SK-N-SH (cell line): Measurements from ENCODE around the gene STYXL2. TPM values are rescaled to one million over a fixed set of nuclear protein-coding genes. Genes with fewer than 3 reads are reported as not detected.

Experiments used
- CTCF ChIA-PET: fragments of 300-600, 350-600 bp; formaldehyde crosslinking; extraction: SDS; loops from one replicate; lab custom pipeline; 2021; lab: Yijun Ruan, JAX
- POLR2A ChIA-PET: fragments of 350-600 bp; sonication (Branson Sonifier 250); formaldehyde crosslinking; extraction: SDS; loops from one replicate; lab custom pipeline; 2020; ENCODE audit warnings: antibody characterized with exemption, inconsistent platforms; lab: Yijun Ruan, JAX
- DNase-seq: peaks from one replicate; pipeline ENCODE4 v3.0.0; 2012
- H2AFZ ChIP-seq: fragments of 200-600 bp; sonication (generic); 2 replicates; pipeline ENCODE4 v1.8.1; 2016; ENCODE audit warnings: antibody characterized with exemption, mild to moderate bottlenecking, low read depth
- H3F3A ChIP-seq: fragments of 200-600 bp; sonication (generic); replicated peaks from 2 replicates; pipeline ENCODE3; 2016; ENCODE audit warnings: antibody characterized with exemption, mild to moderate bottlenecking; ENCODE audit not compliant: insufficient read depth
- H3K27ac ChIP-seq, 2 experiments: fragments of 200-500 bp in 1 of 2; fragments of 200-600 bp in 1 of 2; sonication (Bioruptor generic) in 1 of 2; sonication (generic), shearing (Covaris generic) in 1 of 2; 2 replicates each; pipeline versions ENCODE4 v1.5.1 to v1.6.1; 2014 to 2016; ENCODE audit warnings: low read depth in 2 of 2, inconsistent platforms in 1 of 2, low read length in 1 of 2, mild to moderate bottlenecking in 1 of 2, mixed read lengths in 1 of 2
- H3K27me3 ChIP-seq: fragments of 200-600 bp; sonication (generic), shearing (Covaris generic); 2 replicates; pipeline ENCODE4 v1.6.1; 2016; ENCODE audit warnings: mixed run types; ENCODE audit not compliant: insufficient read depth
- H3K36me3 ChIP-seq, 2 experiments: fragments of 200-500 bp in 1 of 2; fragments of 200-600 bp in 1 of 2; sonication (Bioruptor generic) in 1 of 2; sonication (generic) in 1 of 2; replicated peaks in 1 of 2; 2 replicates each; pipeline versions ENCODE3 to v1.5.1; 2014 to 2016; ENCODE audit warnings: low read length in 1 of 2, mild to moderate bottlenecking in 1 of 2; ENCODE audit not compliant: insufficient read depth in 2 of 2, control insufficient read depth in 1 of 2
- H3K4me1 ChIP-seq, 2 experiments: fragments of 200-500 bp in 1 of 2; fragments of 200-600 bp in 1 of 2; sonication (Bioruptor generic) in 1 of 2; sonication (generic), shearing (Covaris generic) in 1 of 2; 2 replicates each; pipeline versions ENCODE4 v1.5.1 to v1.6.1; 2014 to 2016; ENCODE audit warnings: low read depth in 1 of 2, low read length in 1 of 2, mixed run types in 1 of 2; ENCODE audit not compliant: insufficient read depth in 2 of 2, control insufficient read depth in 1 of 2
- H3K4me2 ChIP-seq: fragments of 200-600 bp; sonication (generic), shearing (Covaris generic); 2 replicates; pipeline ENCODE4 v1.6.1; 2017; ENCODE audit warnings: mixed run types
- H3K4me3 ChIP-seq, 2 experiments: fragments of 200-500 bp in 1 of 2; fragments of 200-600 bp in 1 of 2; sonication (Bioruptor generic) in 1 of 2; sonication (generic), shearing (Covaris generic) in 1 of 2; 2 replicates each; pipeline versions ENCODE4 v1.5.1 to v1.8.1; 2014 to 2016; ENCODE audit warnings: low read depth in 2 of 2, inconsistent platforms in 1 of 2, low read length in 1 of 2, mild to moderate bottlenecking in 1 of 2, mixed read lengths in 1 of 2, moderate library complexity in 1 of 2
- H3K79me2 ChIP-seq: fragments of 200-600 bp; sonication (generic); 2 replicates; pipeline ENCODE4 v1.8.1; 2017; ENCODE audit warnings: mild to moderate bottlenecking; ENCODE audit not compliant: insufficient read depth
- H3K9ac ChIP-seq: fragments of 200-600 bp; sonication (generic); 2 replicates; pipeline ENCODE4 v1.6.1; 2017; ENCODE audit warnings: mixed run types
- H3K9me2 ChIP-seq: fragments of 200-600 bp; sonication (generic); 2 replicates; pipeline ENCODE4 v1.6.1; 2017; ENCODE audit warnings: mixed run types
- H3K9me3 ChIP-seq: fragments of 200-600 bp; sonication (generic); 2 replicates; pipeline ENCODE4 v1.6.1; 2017; ENCODE audit warnings: mixed run types, mild to moderate bottlenecking, moderate library complexity
- H4K20me1 ChIP-seq: fragments of 200-600 bp; sonication (generic); 2 replicates; pipeline ENCODE4 v1.6.1; 2017; ENCODE audit warnings: mild to moderate bottlenecking, mixed run types; ENCODE audit not compliant: insufficient read depth
- CHD2 ChIP-seq: fragments of 150-350 bp; IDR thresholded peaks from 2 replicates; pipeline ENCODE4 v1.6.1; 2018; ENCODE audit warnings: low read length; ENCODE audit not compliant: partially characterized antibody
- CTCF ChIP-seq: fragments of 200-600 bp; sonication (generic); IDR thresholded peaks from 2 replicates; pipeline ENCODE4 v1.6.1; 2017; ENCODE audit warnings: antibody characterized with exemption, mild to moderate bottlenecking, moderate library complexity
- ELF1 ChIP-seq: IDR thresholded peaks from 2 replicates; pipeline ENCODE4 v1.4.0; 2012
- FOSL2 ChIP-seq: IDR thresholded peaks from 2 replicates; pipeline ENCODE4 v1.4.0; 2012; ENCODE audit warnings: low read depth, mild to moderate bottlenecking, moderate library complexity, borderline replicate concordance
- FOXM1 ChIP-seq: IDR thresholded peaks from 2 replicates; pipeline ENCODE4 v1.4.0; 2012; ENCODE audit warnings: low read depth, mild to moderate bottlenecking
- GATA2 ChIP-seq: sonication (generic); formaldehyde crosslinking; IDR thresholded peaks from 2 replicates; pipeline ENCODE4 v1.5.0; 2020; ENCODE audit warnings: mild to moderate bottlenecking, missing genetic modification reagents
- MAX ChIP-seq: IDR thresholded peaks from 2 replicates; pipeline ENCODE4 v1.4.0; 2012; ENCODE audit warnings: low read depth
- MXI1 ChIP-seq: IDR thresholded peaks from 2 replicates; pipeline ENCODE4 v1.6.1; 2012; ENCODE audit warnings: mild to moderate bottlenecking, low read depth, low read length, improper control_type of control experiment
- NRF1 ChIP-seq: IDR thresholded peaks from 2 replicates; pipeline ENCODE4 v1.6.1; 2012; ENCODE audit warnings: low read depth, mild to moderate bottlenecking, low read length
- PBX3 ChIP-seq: IDR thresholded peaks from 2 replicates; pipeline ENCODE4; 2012
- POLR2AphosphoS5 ChIP-seq: IDR thresholded peaks from 2 replicates; pipeline ENCODE4 v1.6.1; 2012; ENCODE audit warnings: low read depth, low read length
- RCOR1 ChIP-seq: fragments of 150-350 bp; IDR thresholded peaks from 2 replicates; pipeline ENCODE4 v1.6.1; 2017; ENCODE audit warnings: antibody characterized with exemption, low read length
- REST ChIP-seq: IDR thresholded peaks from 2 replicates; pipeline ENCODE4 v1.6.1; 2012; ENCODE audit warnings: mild to moderate bottlenecking, low read depth, low read length, moderate library complexity
- RXRA ChIP-seq: IDR thresholded peaks from 2 replicates; pipeline ENCODE4 v1.4.0; 2012; ENCODE audit warnings: low read depth, mild to moderate bottlenecking, borderline replicate concordance
- SMC3 ChIP-seq: IDR thresholded peaks from 2 replicates; pipeline ENCODE4 v1.6.1; 2012; ENCODE audit warnings: low read depth, low read length, improper control_type of control experiment
- TCF12 ChIP-seq: IDR thresholded peaks from 2 replicates; pipeline ENCODE4 v1.4.0; 2012
- TEAD4 ChIP-seq: IDR thresholded peaks from 2 replicates; pipeline ENCODE4 v1.4.0; 2012; ENCODE audit warnings: mild to moderate bottlenecking, borderline replicate concordance; ENCODE audit not compliant: insufficient read depth
- ZBTB33 ChIP-seq: IDR thresholded peaks from 2 replicates; pipeline ENCODE4 v1.4.0; 2012; ENCODE audit warnings: low read depth, borderline replicate concordance
- WGBS: methylation state at CpG from one replicate; pipeline ENCODE4 v1.1.6; 2017; ENCODE audit warnings: low lambda C conversion rate; 5-methylcytosine and 5-hydroxymethylcytosine counted together
- polyA plus RNA-seq, 3 experiments: library from polyadenylated mRNA; depleted of rRNA; stranded (reverse); fragments of >200 nt; gene quantifications; 2 replicates each; pipeline ENCODE4 v1.2.3, GENCODE V29; 2012

The STYXL2 gene
- polyA plus RNA-seq, 1 of the 3 experiments (the other 2 are of a cell fraction) = not detected

GRCh38 chr1:167110586-167110985 is 16.7 kb downstream of the STYXL2 start:
- POLR2A ChIA-PET = no interaction called here
- DNase-seq = no peak
- no peaks in the 10 kb centered on the region for H3K27me3 ChIP-seq
- no peak overlapping the region for H3K9ac ChIP-seq
- WGBS = 80% methylated on average over 3 of the region's 3 CpGs
- H3K9me3 ChIP-seq = no peaks in the 10 kb centered on the region
- H3K27ac ChIP-seq = no peak overlapping the region
- no peak overlapping the region for H3K4me2 ChIP-seq
- no peaks in the 10 kb centered on the region for H3F3A ChIP-seq
- no peaks in the 10 kb centered on the region for H3K36me3 ChIP-seq
- H2AFZ ChIP-seq = no peak overlapping the region
- no peak overlapping the region for H3K4me3 ChIP-seq
- CTCF ChIA-PET = interaction anchor here (1.0 kb wide), 1 partner anchor 18 kb away, joined by 3 read pairs; no protein-coding TSS in a partner anchor
- no peaks in the 10 kb centered on the region for H4K20me1 ChIP-seq
- no peaks in the 10 kb centered on the region for H3K4me1 ChIP-seq
- H3K79me2 ChIP-seq = no peaks in the 10 kb centered on the region
- no peaks in the 10 kb centered on the region for H3K9me2 ChIP-seq
- TF ChIP-seq TEAD4 = no peak
- no peak for TF ChIP-seq ELF1
- no peak for TF ChIP-seq PBX3
- no peak for TF ChIP-seq MXI1
- no peak for TF ChIP-seq FOSL2
- TF ChIP-seq FOXM1 = no peak

- Histone ChIP-seq H3K9me2 (no peaks in the 10 kb centered on the region), H3K36me3 (no peaks in the 10 kb centered on the region)
- POLR2A ChIA-PET = no interaction called here
Observed at GRCh38 chr1:167111868-167112709, 18.2 kb downstream of the STYXL2 start.

More at GRCh38 chr1:167111868-167112709, 18.2 kb downstream of the STYXL2 start:
- Histone ChIP-seq H3K27ac (no peak overlapping the region), H3K4me3 (no peak overlapping the region), H3K9me3 (no peaks in the 10 kb centered on the region), H2AFZ (no peak overlapping the region), H3F3A (no peaks in the 10 kb centered on the region), H4K20me1 (no peaks in the 10 kb centered on the region), H3K27me3 (no peaks in the 10 kb centered on the region), H3K9ac (no peak overlapping the region), H3K4me1 (no peaks in the 10 kb centered on the region), H3K4me2 (no peak overlapping the region), H3K79me2 (no peaks in the 10 kb centered on the region)
- 15% methylated on average over 4 of the region's 4 CpGs for WGBS
- no peak for DNase-seq
- CTCF ChIA-PET = no interaction called here
- TF ChIP-seq FOSL2 (no peak), TCF12 (no peak), POLR2AphosphoS5 (no peak), RXRA (no peak), SMC3 (no peak), CTCF (no peak), GATA2 (CRISPR knock-in tag) (no peak), MAX (no peak), CHD2 (no peak), ZBTB33 (no peak), MXI1 (no peak), NRF1 (no peak), REST (no peak), RCOR1 (no peak)
